OCI-LY3 (cell line): ENCODE results near the gene LRRC26.

Source experiments
- H2AFZ ChIP-seq: fragments of 200-600, 300-600 bp; shearing (Covaris generic); 2 replicates; pipeline ENCODE4 v1.6.0; 2014; ENCODE audit warnings: antibody characterized with exemption, low read depth, low read length
- H3K27ac ChIP-seq: fragments of 200-600, 300-600 bp; sonication (generic); 2 replicates; pipeline ENCODE4 v1.5.1; 2014; ENCODE audit warnings: mild to moderate bottlenecking, low read length, moderate library complexity, mixed read lengths
- H3K27me3 ChIP-seq: fragments of 200-600, 300-600 bp; sonication (generic); 2 replicates; pipeline ENCODE4 v1.6.1; 2014; ENCODE audit warnings: low read depth, low read length, mixed read lengths
- H3K36me3 ChIP-seq: fragments of 200-600, 300-600 bp; sonication (generic); replicated peaks from 2 replicates; pipeline ENCODE3; 2014; ENCODE audit warnings: low read depth, low read length, mixed read lengths
- H3K4me1 ChIP-seq: fragments of 300-600, 200-600 bp; sonication (generic); 2 replicates; pipeline ENCODE4 v1.6.1; 2014; ENCODE audit warnings: low read length, mixed read lengths
- H3K4me2 ChIP-seq: fragments of 200-600, 300-600 bp; sonication (generic); 2 replicates; pipeline ENCODE4 v1.6.1; 2014; ENCODE audit warnings: low read length, mixed read lengths
- H3K4me3 ChIP-seq: fragments of 300-600, 200-600 bp; sonication (generic); 2 replicates; pipeline ENCODE4 v1.5.1; 2014; ENCODE audit warnings: antibody characterized with exemption, mild to moderate bottlenecking, low read length, moderate library complexity
- H3K79me2 ChIP-seq: fragments of 300-600, 200-600 bp; shearing (Covaris generic); 2 replicates; pipeline ENCODE4 v1.6.1; 2014; ENCODE audit warnings: mild to moderate bottlenecking, low read length, mixed read lengths
- H3K9ac ChIP-seq: fragments of 300-600, 200-600 bp; shearing (Covaris generic); 2 replicates; pipeline ENCODE4 v1.6.0; 2014; ENCODE audit warnings: mild to moderate bottlenecking, low read length, moderate library complexity
- H3K9me3 ChIP-seq: fragments of 200-600, 300-600 bp; shearing (Covaris generic); 2 replicates; pipeline ENCODE4 v1.6.1; 2014; ENCODE audit warnings: low read length, mixed read lengths; ENCODE audit not compliant: insufficient read depth
- H4K20me1 ChIP-seq: fragments of 200-600, 300-600 bp; sonication (generic); 2 replicates; pipeline ENCODE4 v1.6.1; 2016; ENCODE audit warnings: low read length, mixed read lengths; ENCODE audit not compliant: insufficient read depth
- CTCF ChIP-seq: fragments of 200-600, 300-600 bp; sonication (generic); IDR thresholded peaks from 2 replicates; pipeline ENCODE4 v1.5.1; 2014; ENCODE audit warnings: antibody characterized with exemption, low read length, low read depth
- EZH2phosphoT487 ChIP-seq: fragments of 200-600 bp; shearing (Covaris generic); IDR thresholded peaks from 2 replicates; pipeline ENCODE4 v1.6.1; 2018; ENCODE audit warnings: antibody characterized with exemption, mixed run types, low read depth

The LRRC26 gene

GRCh38 chr9:137173796-137174664 is 4.2 kb upstream of the LRRC26 start:
- H4K20me1 ChIP-seq = no peaks in the 10 kb centered on the region; the same call in 1 of the 2 replicates
- H3K9ac ChIP-seq = no peak overlapping the region
- H3K79me2 ChIP-seq = no peaks in the 10 kb centered on the region
- no peak overlapping the region for H2AFZ ChIP-seq
- H3K9me3 ChIP-seq = no peaks in the 10 kb centered on the region
- no peaks in the 10 kb centered on the region; the same call in 1 of the 2 replicates for H3K27me3 ChIP-seq
- H3K4me2 ChIP-seq = peak overlapping the region; percentile 61
- no peak for TF ChIP-seq CTCF
- no peak for TF ChIP-seq EZH2phosphoT487
- H3K4me3 ChIP-seq = peak overlapping the region; percentile 42; the same call in 1 of the 2 replicates
- no peak overlapping the region for H3K27ac ChIP-seq
- peaks cover 24% of the 10 kb centered on the region for H3K4me1 ChIP-seq
- H3K36me3 ChIP-seq = peaks cover 9% of the 10 kb centered on the region

- Histone ChIP-seq H3K27ac (no peak overlapping the region), H3K4me3 (no peak overlapping the region), H3K4me1 (peaks cover 24% of the 10 kb centered on the region)
Observed at GRCh38 chr9:137172901-137173795, 3.3 kb upstream of the LRRC26 start.

GRCh38 chr9:137171149-137171900 is 1.5 kb upstream of the LRRC26 start:
- Histone ChIP-seq H3K79me2 (no peaks in the 10 kb centered on the region), H3K9ac (no peak overlapping the region), H3K4me2 (no peak overlapping the region), H3K36me3 (no peaks in the 10 kb centered on the region), H3K27ac (no peak overlapping the region), H3K4me1 (peaks cover 24% of the 10 kb centered on the region), H3K4me3 (no peak overlapping the region), H2AFZ (no peak overlapping the region), H4K20me1 (no peaks in the 10 kb centered on the region), H3K27me3 (no peaks in the 10 kb centered on the region; the same call in none of the 2 replicates), H3K9me3 (no peaks in the 10 kb centered on the region)
- TF ChIP-seq EZH2phosphoT487 (no peak), CTCF (no peak)

More at GRCh38 chr9:137172901-137173795, 3.3 kb upstream of the LRRC26 start:
- Histone ChIP-seq H3K36me3 (peaks cover 7% of the 10 kb centered on the region), H3K9ac (no peak overlapping the region), H3K79me2 (no peaks in the 10 kb centered on the region), H3K4me2 (no peak overlapping the region), H3K27me3 (no peaks in the 10 kb centered on the region; the same call in none of the 2 replicates), H2AFZ (no peak overlapping the region), H3K9me3 (no peaks in the 10 kb centered on the region), H4K20me1 (no peaks in the 10 kb centered on the region; the same call in 1 of the 2 replicates)
- no peak for TF ChIP-seq EZH2phosphoT487
- TF ChIP-seq CTCF = no peak
